Germinal center (tissue), 1 donor: Measurements from ENCODE around the gene PCDH18.
"Not testable (repeated sequence)": the region's sequence is repeated elsewhere in the genome, so short reads cannot be mapped to it uniquely, and the experiment has no call there.

ENCODE experiments used
- DNase-seq: peaks from one replicate; pipeline ENCODE4 v3.0.0; 2012; ENCODE audit warnings: mixed read lengths, low spot score

The PCDH18 gene

DNA sequence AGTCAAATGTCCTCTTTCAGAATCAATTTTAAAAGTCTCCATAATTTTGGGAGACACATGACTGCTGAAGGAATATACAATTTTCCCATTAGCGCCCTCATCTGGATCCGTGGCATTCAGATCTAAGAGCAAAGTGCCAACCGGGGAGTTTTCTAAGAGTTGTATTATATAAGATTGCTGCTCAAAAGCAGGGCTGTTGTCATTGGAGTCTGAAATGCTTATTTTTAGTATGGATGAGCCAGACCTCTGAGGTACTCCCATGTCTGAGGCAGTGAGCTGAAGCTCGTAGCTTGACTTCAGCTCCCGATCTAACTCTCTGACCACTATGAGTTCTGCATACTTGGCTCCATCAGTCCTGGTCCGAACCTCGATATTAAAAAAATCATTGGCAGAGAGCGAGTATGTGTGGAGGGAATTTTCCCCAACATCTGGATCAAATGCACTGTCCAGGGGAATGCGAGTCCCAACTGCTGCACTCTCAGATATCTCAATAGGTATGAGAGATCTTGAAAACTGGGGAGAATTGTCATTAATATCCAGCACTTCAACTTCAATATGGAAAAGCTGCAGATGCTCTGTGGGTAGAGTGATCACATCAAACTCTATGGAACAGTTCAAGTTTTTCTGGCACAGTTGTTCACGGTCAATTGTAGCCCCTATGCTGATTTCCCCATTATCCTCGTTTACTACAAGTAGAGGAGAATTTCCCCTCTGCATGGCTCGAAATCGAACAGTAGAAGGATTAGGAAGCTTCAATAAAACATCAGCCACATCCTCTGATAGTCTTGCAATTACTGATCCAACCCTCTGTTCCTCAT is 917 bp downstream of the PCDH18 start:
- no peak for DNase-seq

DNA sequence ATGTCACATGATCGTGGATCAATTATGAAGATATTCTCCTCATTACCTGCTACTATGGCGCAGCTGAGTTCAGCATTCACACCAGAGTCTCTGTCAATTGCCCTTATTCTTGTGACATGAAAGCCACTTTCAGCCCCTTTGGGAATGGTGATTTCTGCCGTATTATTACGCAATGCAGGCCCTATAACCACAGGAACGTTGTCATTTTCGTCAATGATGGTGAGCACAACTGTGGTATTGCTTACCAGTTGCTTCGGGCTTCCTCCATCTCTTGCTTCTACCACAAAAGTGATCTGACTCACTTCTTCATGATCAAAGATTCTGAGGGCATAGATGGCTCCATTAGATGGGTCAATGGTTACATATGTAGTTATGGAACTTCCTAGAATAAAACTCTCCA is 2.1 kb downstream of the PCDH18 start:
- no peak for DNase-seq

DNA sequence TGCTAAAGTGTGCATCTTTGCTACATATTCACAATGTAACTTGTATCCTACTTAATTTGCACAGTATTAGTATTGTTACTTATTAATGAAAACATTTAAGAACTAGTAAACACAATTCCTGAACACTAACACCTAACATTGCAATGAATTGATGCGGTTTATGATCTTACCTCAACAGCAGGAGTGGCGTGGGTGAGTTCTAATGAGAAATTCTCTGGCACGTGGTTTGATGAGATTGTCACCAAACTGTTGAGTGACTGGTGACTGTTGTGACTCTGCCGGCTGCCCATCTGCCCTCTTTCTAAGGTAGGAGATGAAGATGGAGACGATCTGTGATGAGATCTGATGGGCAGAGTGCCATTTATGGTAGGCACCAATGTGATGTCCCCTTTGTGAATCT is 2.9 kb downstream of the PCDH18 start:
- DNase-seq = no peak

- DNase-seq = no peak
These were observed 3.6 kb downstream of the PCDH18 start for GRCh38 chr4:137528673-137529072.

GRCh38 chr4:137526681-137527080 is 5.6 kb downstream of the PCDH18 start:
- no peak for DNase-seq

DNA sequence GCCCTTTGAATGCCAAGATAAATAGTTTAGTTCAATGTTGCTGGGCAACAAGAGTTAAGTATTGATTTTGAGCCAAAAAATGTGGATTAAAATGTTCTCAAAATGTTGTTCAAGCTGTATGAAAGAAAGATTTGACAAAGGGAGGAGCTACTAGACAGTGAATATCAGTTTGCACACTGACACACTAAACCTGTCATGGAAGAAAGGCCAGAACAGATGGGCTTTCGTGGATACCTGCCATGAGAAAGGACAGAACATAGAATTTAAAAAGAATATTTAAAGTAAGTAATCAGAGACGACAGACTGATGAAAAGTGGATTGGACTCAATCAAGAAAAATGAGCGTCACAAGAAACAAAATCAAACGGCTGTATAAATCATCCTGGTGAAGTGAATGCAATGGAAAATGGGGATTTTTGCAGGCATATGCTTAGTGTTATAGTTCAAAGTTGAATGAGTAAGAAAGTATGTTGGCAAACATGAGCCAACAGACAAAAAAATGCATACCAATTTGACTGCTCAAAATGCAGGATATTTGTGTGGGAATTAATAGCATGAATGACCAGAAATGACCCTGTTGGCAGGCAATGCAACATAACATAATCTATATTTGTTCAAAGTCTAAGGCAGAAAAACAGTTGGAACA is 7.4 kb downstream of the PCDH18 start:
- no peak for DNase-seq

GRCh38 chr4:137523329-137523728 is 9.0 kb downstream of the PCDH18 start:
- DNase-seq = no peak

GRCh38 chr4:137521053-137521452 is 11.2 kb downstream of the PCDH18 start:
- DNase-seq = no peak

DNA sequence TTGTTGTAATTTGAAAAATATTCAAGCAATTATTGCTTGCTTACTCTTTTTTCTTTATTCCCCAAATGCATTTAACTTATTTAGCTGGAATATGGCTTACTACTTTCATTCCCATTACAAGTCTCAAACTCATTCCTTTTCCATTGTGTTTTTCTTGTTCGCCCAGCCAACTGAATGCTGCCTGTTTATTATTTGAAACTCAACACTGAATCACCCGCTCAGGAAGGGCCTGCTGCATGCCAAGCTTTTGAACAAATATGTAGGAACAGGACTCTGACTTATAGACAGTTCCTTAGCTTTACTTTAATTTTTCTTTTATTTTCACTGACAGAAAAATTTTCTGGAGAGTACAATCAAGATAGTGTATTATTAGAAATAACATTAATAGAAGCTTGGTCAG is 12.9 kb downstream of the PCDH18 start:
- DNase-seq = no peak

- not testable (repeated sequence) for DNase-seq
These were observed 15.0 kb downstream of the PCDH18 start for GRCh38 chr4:137517323-137517722.

GRCh38 chr4:137514406-137515111 is 17.7 kb downstream of the PCDH18 start:
- DNase-seq = no peak

- DNase-seq = no peak
These were observed 21.6 kb downstream of the PCDH18 start for GRCh38 chr4:137510557-137511265.

DNA sequence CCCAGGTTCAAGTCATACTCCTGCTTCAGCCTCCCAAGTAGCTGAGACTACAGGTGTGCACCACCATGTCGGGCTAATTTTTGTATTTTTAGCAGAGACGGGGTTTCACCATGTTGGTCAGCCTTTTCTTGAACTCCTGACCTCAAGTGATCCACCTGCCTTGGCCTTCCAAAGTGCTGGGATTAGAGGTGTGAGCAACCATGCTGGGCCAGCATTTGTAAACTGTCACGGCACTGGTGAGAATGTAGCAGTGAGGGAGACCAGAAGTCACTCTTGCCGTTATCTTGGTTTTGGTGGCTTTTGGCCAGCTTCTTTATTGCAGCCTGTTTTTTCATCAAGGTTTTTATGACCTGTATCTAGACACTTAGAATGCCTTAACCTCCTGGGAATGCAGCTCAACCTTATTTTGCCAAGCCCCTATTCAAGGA is 22.4 kb downstream of the PCDH18 start:
- no peak for DNase-seq

DNA sequence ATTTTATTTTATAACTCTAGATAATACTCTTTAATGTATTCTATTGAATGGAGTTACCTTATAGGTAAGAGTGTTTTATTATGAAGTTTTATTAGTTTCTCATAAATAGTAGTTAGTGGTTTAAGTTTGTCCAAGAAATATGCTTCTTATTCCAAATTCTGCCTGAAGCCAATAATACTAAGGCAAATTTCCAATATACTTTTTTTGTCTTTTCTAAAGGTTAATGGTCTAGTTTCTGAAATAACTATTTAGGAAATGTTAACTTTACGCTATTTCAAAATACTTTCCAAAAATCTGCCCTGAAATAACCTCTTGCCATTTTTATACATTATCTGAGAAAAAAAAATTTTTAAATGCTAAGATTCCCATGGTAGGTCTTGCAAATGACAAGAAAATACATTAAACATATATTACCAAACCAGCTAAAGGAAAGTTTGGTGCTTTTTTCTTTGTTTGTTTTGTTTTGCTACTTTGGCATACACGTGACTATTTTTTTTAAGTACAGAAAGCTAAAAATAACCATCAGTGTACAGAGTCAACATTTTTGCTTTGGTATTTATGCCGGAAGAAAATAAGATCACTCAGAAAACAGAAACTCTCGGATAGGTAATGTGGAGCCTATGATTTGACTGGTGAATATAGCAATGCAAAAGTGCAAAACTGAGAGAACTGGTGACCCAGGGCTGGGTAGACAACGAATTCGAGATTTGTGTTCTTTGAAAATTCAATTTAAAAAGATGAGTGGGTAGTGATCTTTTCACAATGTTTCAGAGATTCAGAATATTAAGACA is 29.8 kb downstream of the PCDH18 start:
- DNase-seq = no peak

- not testable (repeated sequence) for DNase-seq
These were observed 36.0 kb downstream of the PCDH18 start for GRCh38 chr4:137496267-137496666.

- no peak for DNase-seq
These were observed 36.7 kb downstream of the PCDH18 start for GRCh38 chr4:137495578-137495977.

DNA sequence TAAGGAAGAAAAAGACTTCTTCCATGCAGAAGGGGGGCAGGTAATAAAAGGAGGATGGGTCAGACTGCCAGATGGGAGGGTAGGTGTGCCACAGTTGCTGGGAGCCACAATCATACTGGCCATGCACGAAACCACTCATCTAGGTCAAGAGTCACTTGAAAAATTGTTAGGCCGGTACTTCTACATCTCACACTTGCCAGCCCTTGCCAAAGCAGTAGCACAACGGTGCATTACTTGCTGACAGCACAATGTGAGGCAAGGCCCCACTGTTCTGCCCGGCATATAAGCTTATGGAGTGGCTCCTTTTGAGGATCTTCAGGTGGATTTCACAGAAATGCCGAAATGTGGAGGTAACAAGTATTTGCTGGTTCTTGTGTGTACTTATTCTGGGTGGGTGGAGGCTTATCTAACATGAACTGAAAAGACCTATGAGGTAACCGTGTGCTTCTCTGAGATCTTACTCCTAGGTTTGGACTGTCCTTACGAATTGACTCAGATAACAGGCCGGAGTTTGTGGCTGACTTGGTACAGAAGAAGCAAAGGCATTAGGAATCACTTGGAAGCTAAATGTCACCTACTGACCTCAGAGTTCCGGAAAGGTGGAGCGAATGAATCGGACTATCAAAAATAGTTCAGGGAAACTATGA is 48.9 kb downstream of the PCDH18 start:
- DNase-seq = not testable (repeated sequence)

DNA sequence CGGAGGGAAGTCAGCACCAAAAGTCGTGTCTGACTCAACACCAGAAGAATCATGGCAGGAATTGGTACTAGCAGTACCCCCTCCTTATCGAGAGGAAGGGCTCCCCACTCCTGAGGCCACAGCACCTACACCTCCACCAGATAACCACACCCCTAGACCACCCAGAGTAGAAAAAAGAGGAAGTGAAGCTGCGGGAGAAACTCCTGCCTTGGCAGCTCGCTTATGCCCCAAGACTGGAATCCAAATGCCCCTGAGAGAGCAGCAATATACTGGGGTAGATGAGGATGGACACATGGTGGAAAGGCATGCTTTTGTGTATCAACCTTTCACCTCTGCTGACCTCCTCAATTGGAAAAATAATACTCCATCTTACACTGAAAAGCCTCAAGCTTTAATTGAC is 52.6 kb downstream of the PCDH18 start:
- not testable (repeated sequence) for DNase-seq

- no peak for DNase-seq
These were observed 55.9 kb downstream of the PCDH18 start for GRCh38 chr4:137476345-137476744.

- no peak for DNase-seq
These were observed 57.5 kb downstream of the PCDH18 start for GRCh38 chr4:137474711-137475301.

- DNase-seq = no peak
These were observed 60.4 kb downstream of the PCDH18 start for GRCh38 chr4:137471895-137472294.
